Mesendoderm (in vitro differentiated cells): ENCODE results near the gene KLHL5.

Experiments used
- DNase-seq: peaks from one replicate; pipeline ENCODE4 v3.0.0; 2013
- H2AK5ac ChIP-seq: 2 replicates; pipeline ENCODE4 v1.6.1; 2013; ENCODE audit warnings: low read length, inconsistent platforms
- H2BK120ac ChIP-seq: 2 replicates; pipeline ENCODE4 v1.6.1; 2013; ENCODE audit warnings: low read depth, mild to moderate bottlenecking, low read length, moderate library complexity, mixed read lengths
- H2BK15ac ChIP-seq: replicated peaks from 2 replicates; pipeline ENCODE4 v1.6.1; 2013; ENCODE audit warnings: low read depth, mild to moderate bottlenecking, moderate library complexity
- H2BK5ac ChIP-seq: 2 replicates; pipeline ENCODE4 v1.6.1; 2013; ENCODE audit warnings: low read length, inconsistent platforms
- H3K18ac ChIP-seq: 2 replicates; pipeline ENCODE4 v1.6.1; 2013; ENCODE audit warnings: mild to moderate bottlenecking, low read length, mixed read lengths
- H3K23ac ChIP-seq: one replicate; pipeline ENCODE4 v1.6.1; 2013; ENCODE audit warnings: low read length
- H3K27ac ChIP-seq: 2 replicates; pipeline ENCODE4 v1.5.1; 2013; ENCODE audit warnings: low read depth, mild to moderate bottlenecking, inconsistent platforms, low read length, moderate library complexity
- H3K27me3 ChIP-seq: 2 replicates; pipeline ENCODE4 v1.6.1; 2013; ENCODE audit warnings: low read length, control low read depth, mild to moderate bottlenecking, inconsistent platforms; ENCODE audit not compliant: insufficient read depth, poor library complexity
- H3K36me3 ChIP-seq: 2 replicates; pipeline ENCODE4 v1.6.1; 2013; ENCODE audit warnings: low read length, inconsistent platforms; ENCODE audit not compliant: control insufficient read depth, insufficient read depth
- H3K4ac ChIP-seq: one replicate; pipeline ENCODE4 v1.6.1; 2013; ENCODE audit warnings: low read depth, mild to moderate bottlenecking, low read length, moderate library complexity
- H3K4me1 ChIP-seq: 2 replicates; pipeline ENCODE4 v1.6.1; 2013; ENCODE audit warnings: low read depth, low read length, inconsistent platforms; ENCODE audit not compliant: control insufficient read depth
- H3K4me2 ChIP-seq: 2 replicates; pipeline ENCODE4 v1.6.1; 2013; ENCODE audit warnings: low read length
- H3K4me3 ChIP-seq: 2 replicates; pipeline ENCODE4 v1.5.1; 2013; ENCODE audit warnings: mild to moderate bottlenecking, low read length
- H3K56ac ChIP-seq: one replicate; pipeline ENCODE4 v1.6.1; 2013; ENCODE audit warnings: low read length
- H3K79me1 ChIP-seq: 2 replicates; pipeline ENCODE4 v1.6.1; 2013; ENCODE audit warnings: low read length, inconsistent platforms
- H3K79me2 ChIP-seq: 2 replicates; pipeline ENCODE4 v1.6.1; 2013; ENCODE audit warnings: mild to moderate bottlenecking, low read length; ENCODE audit not compliant: control insufficient read depth, insufficient read depth
- H3K9ac ChIP-seq: 2 replicates; pipeline ENCODE4 v1.6.1; 2013; ENCODE audit warnings: low read length, inconsistent platforms
- H4K5ac ChIP-seq: one replicate; pipeline ENCODE4 v1.6.1; 2013; ENCODE audit warnings: low read length
- H4K8ac ChIP-seq: one replicate; pipeline ENCODE4 v1.6.1; 2013; ENCODE audit warnings: low read depth, mild to moderate bottlenecking, control low read depth, low read length, moderate library complexity
- WGBS: extraction: QIAGEN DNeasy Blood & Tissue Kit; methylation state at CpG from one replicate; pipeline ENCODE4 v1.1.7; 2013; ENCODE audit warnings: low lambda C conversion rate, missing lambda C conversion rate; ENCODE audit not compliant: insufficient coverage; ENCODE audit errors: extremely low coverage; 5-methylcytosine and 5-hydroxymethylcytosine counted together

The KLHL5 gene

GRCh38 chr4:39024311-39024865 lies 37.6 kb upstream of the KLHL5 start:
- Histone ChIP-seq H3K4me3 (no peak overlapping the region), H2BK120ac (no peak overlapping the region), H3K27ac (no peak overlapping the region), H3K36me3 (no peaks in the 10 kb centered on the region), H4K8ac (no peak overlapping the region), H3K9ac (no peak overlapping the region), H3K79me1 (no peaks in the 10 kb centered on the region), H2BK5ac (no peak overlapping the region), H2BK15ac (no peak overlapping the region), H3K56ac (no peak overlapping the region), H3K4ac (no peak overlapping the region), H3K18ac (no peak overlapping the region), H3K27me3 (no peaks in the 10 kb centered on the region), H2AK5ac (no peak overlapping the region), H4K5ac (no peak overlapping the region), H3K4me2 (no peak overlapping the region), H3K79me2 (no peaks in the 10 kb centered on the region), H3K23ac (no peak overlapping the region), H3K4me1 (no peaks in the 10 kb centered on the region)
- no peak for DNase-seq
- WGBS: 100% methylated on average over 1 of the region's 3 CpGs

GRCh38 chr4:39025552-39026085 lies 36.4 kb upstream of the KLHL5 start:
- Histone ChIP-seq H3K9ac (no peak overlapping the region), H3K27ac (no peak overlapping the region), H2BK15ac (no peak overlapping the region), H4K5ac (no peak overlapping the region), H4K8ac (no peak overlapping the region), H3K79me1 (no peaks in the 10 kb centered on the region), H3K36me3 (no peaks in the 10 kb centered on the region), H3K27me3 (no peaks in the 10 kb centered on the region), H3K4me3 (no peak overlapping the region), H3K23ac (no peak overlapping the region), H3K18ac (no peak overlapping the region), H3K4me2 (no peak overlapping the region), H3K4ac (no peak overlapping the region), H3K79me2 (no peaks in the 10 kb centered on the region), H2AK5ac (no peak overlapping the region), H2BK120ac (no peak overlapping the region), H3K4me1 (no peaks in the 10 kb centered on the region), H2BK5ac (no peak overlapping the region), H3K56ac (no peak overlapping the region)
- DNase-seq: no peak
- WGBS: no CpG with 5 or more reads among the region's 4 CpGs

GRCh38 chr4:39026096-39026495 lies 35.9 kb upstream of the KLHL5 start:
- no peak for DNase-seq

GRCh38 chr4:39029752-39030694 lies 32.0 kb upstream of the KLHL5 start:
- H2BK120ac ChIP-seq: no peak overlapping the region
- no peaks in the 10 kb centered on the region for H3K79me2 ChIP-seq
- no peak overlapping the region for H3K18ac ChIP-seq
- DNase-seq: no peak
- H3K27ac ChIP-seq: no peak overlapping the region
- no peak overlapping the region for H4K8ac ChIP-seq
- H3K36me3 ChIP-seq: no peaks in the 10 kb centered on the region
- no peaks in the 10 kb centered on the region for H3K79me1 ChIP-seq
- H3K4me3 ChIP-seq: no peak overlapping the region
- H3K56ac ChIP-seq: no peak overlapping the region
- no peak overlapping the region for H2BK5ac ChIP-seq
- H3K4me2 ChIP-seq: no peak overlapping the region
- H3K23ac ChIP-seq: no peak overlapping the region
- H3K4ac ChIP-seq: no peak overlapping the region
- H2BK15ac ChIP-seq: no peak overlapping the region
- no peak overlapping the region for H4K5ac ChIP-seq
- no peak overlapping the region for H3K9ac ChIP-seq
- H3K27me3 ChIP-seq: no peaks in the 10 kb centered on the region
- no peak overlapping the region for H2AK5ac ChIP-seq
- no peaks in the 10 kb centered on the region for H3K4me1 ChIP-seq

More at GRCh38 chr4:39026096-39026495, 35.9 kb upstream of the KLHL5 start:
- no peak overlapping the region for H3K27ac ChIP-seq
- H3K4me1 ChIP-seq: no peaks in the 10 kb centered on the region
- H2AK5ac ChIP-seq: no peak overlapping the region
- no peak overlapping the region for H4K8ac ChIP-seq
- H3K4me3 ChIP-seq: no peak overlapping the region
- H3K36me3 ChIP-seq: no peaks in the 10 kb centered on the region
- no peak overlapping the region for H2BK15ac ChIP-seq
- H3K4me2 ChIP-seq: no peak overlapping the region
- no peaks in the 10 kb centered on the region for H3K79me1 ChIP-seq
- H3K9ac ChIP-seq: no peak overlapping the region
- no peak overlapping the region for H3K23ac ChIP-seq
- no peak overlapping the region for H4K5ac ChIP-seq
- no peak overlapping the region for H3K56ac ChIP-seq
- no peak overlapping the region for H3K4ac ChIP-seq
- no peak overlapping the region for H2BK120ac ChIP-seq
- H3K27me3 ChIP-seq: no peaks in the 10 kb centered on the region
- no peaks in the 10 kb centered on the region for H3K79me2 ChIP-seq
- H2BK5ac ChIP-seq: no peak overlapping the region
- H3K18ac ChIP-seq: no peak overlapping the region

- H3K4me2 ChIP-seq: no peak overlapping the region
- no peaks in the 10 kb centered on the region for H3K4me1 ChIP-seq
- H4K8ac ChIP-seq: no peak overlapping the region
- H4K5ac ChIP-seq: no peak overlapping the region
- H3K56ac ChIP-seq: no peak overlapping the region
- no peak overlapping the region for H3K27ac ChIP-seq
- H2BK15ac ChIP-seq: no peak overlapping the region
- no peak overlapping the region for H3K4ac ChIP-seq
- H3K4me3 ChIP-seq: no peak overlapping the region
- H3K36me3 ChIP-seq: no peaks in the 10 kb centered on the region
- DNase-seq: no peak
- H2BK120ac ChIP-seq: no peak overlapping the region
- no peak overlapping the region for H2BK5ac ChIP-seq
- H3K23ac ChIP-seq: no peak overlapping the region
- H2AK5ac ChIP-seq: no peak overlapping the region
- no peak overlapping the region for H3K9ac ChIP-seq
- no peaks in the 10 kb centered on the region for H3K79me2 ChIP-seq
- H3K27me3 ChIP-seq: no peaks in the 10 kb centered on the region
- WGBS: no CpG with 5 or more reads among the region's 3 CpGs
- no peak overlapping the region for H3K18ac ChIP-seq
- H3K79me1 ChIP-seq: no peaks in the 10 kb centered on the region
These were observed 31.3 kb upstream of the KLHL5 start for GRCh38 chr4:39030725-39031124.
